Hematopoietic multipotent progenitor cell treated with erythropoietin and hydrocortisone succinate and interleukin-3 and kit ligand, for 15 days (in vitro differentiated cells): ENCODE measurements around the gene DUXA.

Experiments used
- DNase-seq: peaks from one replicate; pipeline ENCODE4 v3.0.0-alpha.2; 2015; ENCODE audit warnings: low spot score

Gene DUXA

GRCh38 chr19:57105976-57106721, 61.1 kb downstream of the DUXA start:
- no peak for DNase-seq
